OCI-LY1 (cell line): ENCODE measurements around the gene GIGYF2.

Experiments used
- H2AFZ ChIP-seq: fragments of 200-600 bp; sonication (generic), shearing (Covaris generic); 2 replicates; pipeline ENCODE4 v1.6.0; 2014; ENCODE audit warnings: antibody characterized with exemption, mild to moderate bottlenecking, low read length
- H3F3A ChIP-seq: fragments of 200-600 bp; sonication (generic), shearing (Covaris generic); 2 replicates; pipeline ENCODE4 v1.6.0; 2014; ENCODE audit warnings: mild to moderate bottlenecking, antibody characterized with exemption, low read length, moderate library complexity; ENCODE audit not compliant: insufficient read depth
- H3K27ac ChIP-seq: fragments of 200-600 bp; sonication (generic); 2 replicates; pipeline ENCODE4 v1.5.1; 2014; ENCODE audit warnings: low read length, mixed run types, mild to moderate bottlenecking, low read depth; ENCODE audit not compliant: poor library complexity, severe bottlenecking
- H3K27me3 ChIP-seq: fragments of 200-600 bp; sonication (generic); 2 replicates; pipeline ENCODE4 v1.6.0; 2014; ENCODE audit warnings: antibody characterized with exemption, mild to moderate bottlenecking, low read length, moderate library complexity; ENCODE audit not compliant: insufficient read depth
- H3K36me3 ChIP-seq: fragments of 200-600 bp; sonication (generic); 2 replicates; pipeline ENCODE4 v1.6.1; 2014; ENCODE audit warnings: mild to moderate bottlenecking, antibody characterized with exemption, low read length, moderate library complexity, mixed read lengths; ENCODE audit not compliant: insufficient read depth
- H3K4me1 ChIP-seq: fragments of 200-600 bp; sonication (generic); 2 replicates; pipeline ENCODE4 v1.5.1; 2014; ENCODE audit warnings: mild to moderate bottlenecking, low read length, moderate library complexity; ENCODE audit not compliant: insufficient read depth, severe bottlenecking
- H3K4me2 ChIP-seq: fragments of 200-600 bp; sonication (generic), shearing (Covaris generic); 2 replicates; pipeline ENCODE4 v1.6.1; 2014; ENCODE audit warnings: low read length
- H3K4me3 ChIP-seq: fragments of 200-600 bp; sonication (generic); 2 replicates; pipeline ENCODE4 v1.5.1; 2014; ENCODE audit warnings: low read length, low read depth, mild to moderate bottlenecking, mixed read lengths; ENCODE audit not compliant: poor library complexity, severe bottlenecking
- H3K79me2 ChIP-seq: fragments of 200-600 bp; shearing (Covaris generic); 2 replicates; pipeline ENCODE4 v1.6.1; 2016; ENCODE audit warnings: mixed run types, low read length, mixed read lengths; ENCODE audit not compliant: insufficient read depth
- H3K9ac ChIP-seq: fragments of 200-600 bp; sonication (generic), shearing (Covaris generic); 2 replicates; pipeline ENCODE4 v1.6.1; 2014; ENCODE audit warnings: mild to moderate bottlenecking, low read length, mixed read lengths
- H3K9me2 ChIP-seq: fragments of 200-600 bp; sonication (generic), shearing (Covaris generic); 2 replicates; pipeline ENCODE4 v1.6.1; 2014; ENCODE audit warnings: low read depth, mild to moderate bottlenecking, low read length, mixed read lengths
- H3K9me3 ChIP-seq: fragments of 200-600 bp; shearing (Covaris generic); 2 replicates; pipeline ENCODE4 v1.6.1; 2014; ENCODE audit warnings: low read length, mixed read lengths
- H4K20me1 ChIP-seq: fragments of 200-600 bp; sonication (generic), shearing (Covaris generic); 2 replicates; pipeline ENCODE4 v1.6.0; 2016; ENCODE audit warnings: mild to moderate bottlenecking, low read length; ENCODE audit not compliant: insufficient read depth
- EZH2 ChIP-seq: fragments of 200-600 bp; sonication (generic), shearing (Covaris generic); IDR thresholded peaks from 2 replicates; pipeline ENCODE4 v1.8.0; 2017; ENCODE audit warnings: borderline replicate concordance, mixed run types, mild to moderate bottlenecking, antibody characterized with exemption, low read length, moderate library complexity, mixed read lengths
- TF ChIP-seq, protein P1 (sequence below): fragments of 200-600 bp; sonication (generic), shearing (Covaris generic); IDR thresholded peaks from 2 replicates; pipeline ENCODE4 v1.5.1; 2017; ENCODE audit warnings: mild to moderate bottlenecking, antibody characterized with exemption, low read length, moderate library complexity, mixed read lengths

Gene GIGYF2

DNA sequence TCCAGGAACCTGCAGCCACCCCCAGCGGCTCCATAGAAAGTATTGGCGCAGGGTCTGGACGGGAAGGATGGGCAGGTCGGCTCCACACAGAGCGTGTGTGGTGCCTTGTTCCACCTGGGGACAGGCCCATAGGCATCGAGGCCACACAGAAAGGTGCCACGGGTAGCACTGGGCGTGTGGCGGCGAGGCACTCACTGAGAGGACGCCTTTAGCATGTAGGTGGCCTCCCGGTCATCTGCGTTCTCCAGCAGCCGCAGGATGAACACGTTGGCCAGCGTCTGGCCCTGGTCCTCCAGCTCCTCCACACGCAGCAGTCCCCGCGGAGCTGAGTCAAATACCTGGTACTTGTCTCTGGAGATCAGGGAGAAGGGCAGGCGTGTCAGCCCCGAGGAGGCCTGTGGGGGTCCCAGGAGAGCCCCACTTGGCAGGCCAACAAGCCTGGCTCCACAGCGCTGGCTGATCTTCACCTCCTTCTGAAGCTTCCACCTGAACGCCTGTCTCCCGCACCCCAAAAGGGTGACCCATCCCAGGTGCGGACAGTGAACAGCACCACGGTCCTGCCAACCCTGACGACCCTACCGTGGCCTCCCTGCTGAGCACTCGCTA is 186.1 kb downstream of the GIGYF2 start:
- H3K4me1 ChIP-seq: no peaks in the 10 kb centered on the region
- TF ChIP-seq EZH2: no peak
- TF ChIP-seq, protein P1, sequence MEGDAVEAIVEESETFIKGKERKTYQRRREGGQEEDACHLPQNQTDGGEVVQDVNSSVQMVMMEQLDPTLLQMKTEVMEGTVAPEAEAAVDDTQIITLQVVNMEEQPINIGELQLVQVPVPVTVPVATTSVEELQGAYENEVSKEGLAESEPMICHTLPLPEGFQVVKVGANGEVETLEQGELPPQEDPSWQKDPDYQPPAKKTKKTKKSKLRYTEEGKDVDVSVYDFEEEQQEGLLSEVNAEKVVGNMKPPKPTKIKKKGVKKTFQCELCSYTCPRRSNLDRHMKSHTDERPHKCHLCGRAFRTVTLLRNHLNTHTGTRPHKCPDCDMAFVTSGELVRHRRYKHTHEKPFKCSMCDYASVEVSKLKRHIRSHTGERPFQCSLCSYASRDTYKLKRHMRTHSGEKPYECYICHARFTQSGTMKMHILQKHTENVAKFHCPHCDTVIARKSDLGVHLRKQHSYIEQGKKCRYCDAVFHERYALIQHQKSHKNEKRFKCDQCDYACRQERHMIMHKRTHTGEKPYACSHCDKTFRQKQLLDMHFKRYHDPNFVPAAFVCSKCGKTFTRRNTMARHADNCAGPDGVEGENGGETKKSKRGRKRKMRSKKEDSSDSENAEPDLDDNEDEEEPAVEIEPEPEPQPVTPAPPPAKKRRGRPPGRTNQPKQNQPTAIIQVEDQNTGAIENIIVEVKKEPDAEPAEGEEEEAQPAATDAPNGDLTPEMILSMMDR: no peak
- H3K36me3 ChIP-seq: no peaks in the 10 kb centered on the region
- no peak overlapping the region for H3K4me3 ChIP-seq
- H3K9ac ChIP-seq: no peak overlapping the region
- H3F3A ChIP-seq: no peaks in the 10 kb centered on the region
- no peaks in the 10 kb centered on the region for H4K20me1 ChIP-seq
- no peaks in the 10 kb centered on the region for H3K9me3 ChIP-seq
- H3K27ac ChIP-seq: no peak overlapping the region
- H3K4me2 ChIP-seq: no peak overlapping the region
- H3K79me2 ChIP-seq: no peaks in the 10 kb centered on the region
- H2AFZ ChIP-seq: no peak overlapping the region
- no peaks in the 10 kb centered on the region; the same call in 1 of the 2 replicates for H3K27me3 ChIP-seq
- H3K9me2 ChIP-seq: no peaks in the 10 kb centered on the region

DNA sequence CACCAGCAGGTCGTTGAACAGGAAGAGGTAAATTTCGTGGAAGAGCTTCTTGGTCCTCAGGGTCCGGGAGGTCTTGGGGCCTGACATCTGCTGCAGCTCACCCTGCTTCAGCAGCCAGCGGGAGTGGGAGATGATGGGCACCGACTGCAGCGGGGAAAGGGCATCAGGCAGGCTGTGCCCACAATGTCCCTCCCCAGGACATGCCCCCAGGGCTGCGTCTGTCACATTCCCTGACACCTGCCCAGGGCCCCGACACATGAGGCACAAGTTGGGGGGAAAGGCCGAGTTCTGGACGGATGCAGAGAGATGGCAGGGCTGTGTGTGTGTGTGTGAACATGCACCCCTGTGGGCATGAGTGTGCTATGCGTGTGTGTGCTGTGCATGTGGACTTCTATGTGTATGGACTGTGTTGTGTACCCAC is 186.9 kb downstream of the GIGYF2 start:
- Histone ChIP-seq H3K9me2 (no peaks in the 10 kb centered on the region), H3F3A (no peaks in the 10 kb centered on the region)

DNA sequence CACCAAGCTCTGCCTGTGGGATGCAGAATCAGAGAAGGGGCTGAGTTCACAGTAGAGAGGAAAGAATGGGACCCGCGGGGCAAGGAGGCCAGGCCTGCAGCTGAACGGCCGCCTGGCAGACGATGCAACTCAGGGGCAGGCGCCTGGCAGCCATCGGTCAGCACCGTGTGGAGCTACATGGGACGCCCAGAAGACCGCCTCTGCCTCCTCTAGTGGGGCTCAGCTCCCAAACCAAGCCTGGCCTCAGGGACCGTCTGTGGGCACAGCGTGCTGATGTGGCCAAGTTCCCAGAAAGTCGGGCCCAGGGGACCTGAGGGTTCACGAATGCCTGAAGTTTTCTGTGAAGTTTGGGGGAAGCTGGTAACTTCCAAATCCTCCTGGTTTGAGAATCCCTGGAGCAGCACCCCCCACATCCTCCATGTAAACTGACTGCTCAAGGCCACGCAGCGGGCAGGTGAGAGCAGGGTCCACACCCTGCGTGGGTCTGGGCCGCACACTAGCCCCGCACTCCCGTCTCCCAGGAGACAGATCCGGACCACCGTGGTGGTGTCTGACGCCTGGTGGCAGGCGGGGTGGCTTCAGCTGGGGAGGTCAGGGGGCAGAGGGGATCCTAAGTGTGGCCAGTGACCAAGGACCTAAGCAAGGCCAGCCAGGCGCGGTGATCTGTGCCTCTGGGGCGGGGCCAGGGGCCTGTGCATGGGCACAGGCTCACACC is 187.6 kb downstream of the GIGYF2 start:
- Histone ChIP-seq H3F3A (no peaks in the 10 kb centered on the region), H3K9ac (no peak overlapping the region), H3K27me3 (no peaks in the 10 kb centered on the region; the same call in 1 of the 2 replicates), H2AFZ (no peak overlapping the region), H3K79me2 (no peaks in the 10 kb centered on the region), H3K36me3 (no peaks in the 10 kb centered on the region), H3K4me2 (no peak overlapping the region), H4K20me1 (no peaks in the 10 kb centered on the region), H3K4me3 (no peak overlapping the region), H3K4me1 (no peaks in the 10 kb centered on the region), H3K9me3 (no peaks in the 10 kb centered on the region), H3K9me2 (no peaks in the 10 kb centered on the region), H3K27ac (no peak overlapping the region)
- TF ChIP-seq EZH2: no peak
- TF ChIP-seq, protein P1: no peak

More for the DNA sequence above, 186.9 kb downstream of the GIGYF2 start:
- Histone ChIP-seq H3K27me3 (no peaks in the 10 kb centered on the region; the same call in 1 of the 2 replicates), H4K20me1 (no peaks in the 10 kb centered on the region), H3K79me2 (no peaks in the 10 kb centered on the region), H3K9me3 (no peaks in the 10 kb centered on the region), H3K4me3 (no peak overlapping the region), H3K4me2 (no peak overlapping the region), H3K9ac (no peak overlapping the region), H3K27ac (no peak overlapping the region), H2AFZ (no peak overlapping the region), H3K4me1 (no peaks in the 10 kb centered on the region), H3K36me3 (no peaks in the 10 kb centered on the region)
- TF ChIP-seq, protein P1: no peak
- no peak for TF ChIP-seq EZH2
